ENCODE measurements around the gene SPIC.
"Not testable (repeated sequence)": the region's sequence is repeated elsewhere in the genome, so short reads cannot be mapped to it uniquely, and the experiment has no call there.

The SPIC gene

GRCh38 chr12:101459642-101460346 lies 15.3 kb upstream of the SPIC start:
- no peak for TF ChIP-seq CTCF (IDR thresholded peaks at IDR 0.05; ENCODE audit: low read depth, low read length)
- H3K4me3 ChIP-seq (ENCODE audit: low read depth, low read length): no peak overlapping the region

DNA sequence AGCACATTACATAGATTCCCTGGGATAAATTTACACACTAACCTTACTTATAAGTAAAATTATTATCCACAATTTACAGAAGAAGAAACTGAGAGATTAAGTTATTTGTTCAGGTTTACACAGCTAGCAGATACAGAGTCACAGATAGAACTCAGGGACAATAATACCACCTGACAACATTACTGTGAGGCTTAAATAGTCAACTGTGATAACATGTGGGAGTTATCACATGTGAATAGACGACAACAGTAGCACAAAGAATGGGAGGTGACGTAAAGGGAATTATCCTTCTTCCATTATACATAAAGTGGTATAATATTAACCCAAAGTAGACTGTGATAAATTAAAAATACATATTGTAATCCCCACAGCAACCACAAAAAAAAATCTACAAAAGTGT lies 6.2 kb upstream of the SPIC start:
- no peak for TF ChIP-seq CTCF (IDR thresholded peaks at IDR 0.05; ENCODE audit: low read depth, low read length)

DNA sequence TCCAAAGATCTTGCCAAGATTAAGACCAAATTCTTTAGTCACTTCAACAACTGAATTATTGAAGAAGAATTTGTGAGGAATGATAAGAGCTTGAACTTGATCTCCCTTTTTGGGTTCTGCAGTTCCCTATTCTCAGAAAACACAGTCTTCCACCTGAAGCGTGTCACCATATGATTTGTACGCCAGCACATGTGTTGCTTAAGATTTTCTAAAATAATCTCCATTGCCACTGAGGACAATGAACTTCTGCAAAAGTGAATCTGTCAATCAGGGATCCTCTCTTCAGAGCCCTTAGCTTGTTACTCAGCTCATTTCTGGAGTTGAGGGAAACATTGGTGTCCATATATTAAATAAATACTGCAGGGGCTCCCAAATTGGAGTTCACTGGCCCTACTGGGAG lies 4.2 kb upstream of the SPIC start:
- no peak for TF ChIP-seq CTCF (IDR thresholded peaks at IDR 0.05; ENCODE audit: low read depth, low read length)
- H3K4me3 ChIP-seq (ENCODE audit: low read depth, low read length): no peak overlapping the region

More for the DNA sequence above, 6.2 kb upstream of the SPIC start:
- H3K4me3 ChIP-seq (ENCODE audit: low read depth, low read length): no peak overlapping the region

- not testable (repeated sequence) for H3K4me3 ChIP-seq (ENCODE audit: low read depth, low read length)
Observed at GRCh38 chr12:101471878-101472277, 3.3 kb upstream of the SPIC start.

DNA sequence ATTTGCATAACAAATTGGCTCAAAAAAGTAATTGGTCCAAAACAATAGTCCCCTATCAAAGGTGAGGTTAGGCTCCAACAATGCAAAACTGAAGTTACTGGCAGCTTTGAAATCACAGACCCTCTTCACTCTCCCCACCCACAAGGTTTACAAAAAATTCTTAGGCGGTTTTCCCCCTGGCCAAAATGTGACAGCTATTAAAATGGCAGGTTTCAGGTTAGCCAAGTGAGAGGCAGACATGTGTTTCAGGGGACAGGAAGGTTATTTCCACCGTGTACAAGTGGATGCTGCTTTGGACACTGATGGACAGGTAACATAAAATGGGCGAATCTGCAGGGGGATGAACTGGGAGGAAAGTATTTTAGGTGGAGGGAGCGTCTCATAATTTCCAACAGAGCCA lies 888 bp upstream of the SPIC start:
- no peak for TF ChIP-seq CTCF (IDR thresholded peaks at IDR 0.05; ENCODE audit: low read depth, low read length)
- H3K4me3 ChIP-seq (ENCODE audit: low read depth, low read length): no peak overlapping the region

- TF ChIP-seq CTCF (IDR thresholded peaks at IDR 0.05; ENCODE audit: low read depth, low read length): no peak
- H3K4me3 ChIP-seq (ENCODE audit: low read depth, low read length): no peak overlapping the region
Observed at GRCh38 chr12:101475751-101476305, 692 bp downstream of the SPIC start.

- H3K4me3 ChIP-seq (ENCODE audit: low read depth, low read length): no peak overlapping the region
- no peak for TF ChIP-seq CTCF (IDR thresholded peaks at IDR 0.05; ENCODE audit: low read depth, low read length)
Observed at GRCh38 chr12:101480849-101481248, 5.7 kb downstream of the SPIC start.

- no peak overlapping the region for H3K4me3 ChIP-seq (ENCODE audit: low read depth, low read length)
- TF ChIP-seq CTCF (IDR thresholded peaks at IDR 0.05; ENCODE audit: low read depth, low read length): no peak
Observed at GRCh38 chr12:101485021-101485420, 9.9 kb downstream of the SPIC start.

Data from WI38 (cell line).